ENCODE results near the gene KLRC1.

- TF ChIP-seq HIVEP1 (CRISPR knock-in tag; IDR thresholded peaks at IDR 0.05) (no peak), PPARG (CRISPR knock-in tag; conservative IDR thresholded peaks at IDR 0.05) (no peak), POLR2A (IDR thresholded peaks at IDR 0.05; ENCODE audit: insufficient read depth in 1 of 2, low read depth in 2 of 2, low read length in 2 of 2) (no peak), CTCF (CRISPR knock-in tag; IDR thresholded peaks at IDR 0.05) (no peak), TFDP2 (CRISPR knock-in tag; IDR thresholded peaks at IDR 0.05) (no peak), ZNF503 (CRISPR knock-in tag; IDR thresholded peaks at IDR 0.05) (no peak), SP1 (IDR thresholded peaks at IDR 0.05) (no peak), SP1 (CRISPR knock-in tag; IDR thresholded peaks at IDR 0.05) (no peak), ZNF253 (CRISPR knock-in tag; IDR thresholded peaks at IDR 0.05; ENCODE audit: borderline replicate concordance) (no peak)
Observed at GRCh38 chr12:10398168-10398567, 55.0 kb downstream of the KLRC1 start.
